K562 (cell line): ENCODE results near the gene GLIPR2.

Experiments used
- CEBPG ChIP-seq, 3 experiments: fragments of 200-800 bp in 1 of 3; sonication (Bioruptor generic) in 1 of 3; sonication (generic) in 1 of 3; formaldehyde crosslinking in 1 of 3; IDR thresholded peaks in 2 of 3; conservative IDR thresholded peaks in 1 of 3; 2 replicates each; pipeline versions ENCODE4 v1.6.1 to v1.8.0; 2016 to 2022; ENCODE audit warnings: missing compliant biosample characterization in 2 of 3, missing genetic modification characterization in 2 of 3, mild to moderate bottlenecking in 1 of 3, missing genetic modification reagents in 1 of 3
- HNRNPLL ChIP-seq: fragments of 200-400 bp; formaldehyde crosslinking; IDR thresholded peaks from 2 replicates; pipeline ENCODE4 v1.6.1; 2017; ENCODE audit warnings: low read length, low read depth, mild to moderate bottlenecking; ENCODE audit not compliant: poor library complexity, severe bottlenecking

DNA sequence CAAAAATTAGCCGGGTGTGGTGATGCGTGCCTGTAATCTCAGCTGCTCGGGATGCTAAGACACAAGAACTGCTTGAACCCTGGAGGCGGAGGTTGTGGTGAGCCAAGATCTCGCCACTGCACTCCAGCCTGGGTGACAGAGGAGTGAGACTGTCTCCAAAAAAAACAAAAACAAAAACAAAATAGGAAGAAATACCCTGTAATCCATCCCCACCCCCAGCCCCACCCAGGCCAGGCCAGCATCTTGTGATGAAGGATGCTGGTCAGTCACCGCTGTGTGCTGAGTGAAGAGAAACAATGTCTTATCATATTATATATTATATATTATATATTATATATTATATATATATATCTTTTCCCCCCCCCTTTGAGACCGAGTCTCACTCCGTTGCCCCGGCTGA lies 17.2 kb downstream of the GLIPR2 start:
- TF ChIP-seq CEBPG (CRISPR knock-in tag; IDR thresholded peaks at IDR 0.05), result no peak
- TF ChIP-seq CEBPG (tag; conservative IDR thresholded peaks at IDR 0.05 in 1 of 2, IDR thresholded peaks at IDR 0.05 in 1 of 2), result no peak
- TF ChIP-seq HNRNPLL, result no peak
